GM12878 (cell line): ENCODE results near the gene TBCD. TPM values are rescaled to one million over a fixed set of nuclear protein-coding genes. Genes with fewer than 3 reads are reported as not detected.

ENCODE experiments used
- ATAC-seq: fragments of 200-7000 bp; cut with Tn5 transposase; 3 replicates; pipeline ENCODE4 v1.9.1; 2020; ENCODE audit warnings: mild to moderate bottlenecking, moderate library complexity
- BruUV-seq: library from RNA; stranded (reverse); fragments of 400-500 nt; replicated peaks from 2 replicates; lab custom pipeline; 2021; lab: Mats Ljungman, UMichigan
- CTCF ChIA-PET: fragments of 300-600 bp; sonication (Branson Sonifier 250); formaldehyde crosslinking; extraction: SDS; loops from one replicate; lab custom pipeline; 2021; ENCODE audit warnings: inconsistent platforms; lab: Yijun Ruan, JAX
- POLR2A ChIA-PET: fragments of 350-600 bp; formaldehyde crosslinking; extraction: SDS; loops from one replicate; lab custom pipeline; 2021; ENCODE audit warnings: inconsistent platforms; lab: Charles Lee
- RAD21 ChIA-PET: fragments of 300-600 bp; sonication (Branson Sonifier 250); formaldehyde crosslinking; loops from one replicate; lab custom pipeline; 2023; ENCODE audit warnings: antibody characterized with exemption; ENCODE audit not compliant: unreplicated experiment; lab: Charles Lee
- SMC1A ChIA-PET: fragments of 300-600 bp; sonication (Branson Sonifier 250); formaldehyde crosslinking; loops from one replicate; lab custom pipeline; 2023; ENCODE audit not compliant: unreplicated experiment, uncharacterized antibody; lab: Charles Lee
- DNase-seq: peaks from one replicate; pipeline ENCODE4 v3.0.0-alpha.2; 2011; ENCODE audit warnings: low read depth, low spot score
- FAIRE-seq: peaks from 3 replicates; lab custom pipeline; 2011; peaks lifted over from hg19 to GRCh38; lab: Jason Lieb, UNC
- H2AFZ ChIP-seq: 2 replicates; pipeline ENCODE4 v1.6.0; 2011; ENCODE audit warnings: low read depth, low read length, control low read depth; ENCODE audit not compliant: control insufficient read depth
- H3K27ac ChIP-seq: 2 replicates; pipeline ENCODE4 v1.5.1; 2011; ENCODE audit warnings: control low read depth; ENCODE audit not compliant: control insufficient read depth, insufficient read depth
- H3K27me3 ChIP-seq, 2 experiments: replicated peaks in 1 of 2; 2 replicates each; pipeline versions ENCODE4 v1.6.0 to v1.6.1; 2011; ENCODE audit warnings: low read length in 1 of 2; ENCODE audit not compliant: control insufficient read depth in 2 of 2, insufficient read depth in 2 of 2
- H3K36me3 ChIP-seq, 2 experiments: 2 replicates each; pipeline ENCODE4 v1.5.1; 2011; ENCODE audit warnings: low read length in 1 of 2; ENCODE audit not compliant: control insufficient read depth in 2 of 2, insufficient read depth in 2 of 2
- H3K4me1 ChIP-seq: 2 replicates; pipeline ENCODE4 v1.6.1; 2011; ENCODE audit warnings: mild to moderate bottlenecking, low read length, moderate library complexity, mixed read lengths; ENCODE audit not compliant: control insufficient read depth, insufficient read depth
- H3K4me2 ChIP-seq: 2 replicates; pipeline ENCODE4 v1.6.0; 2011; ENCODE audit warnings: control low read depth; ENCODE audit not compliant: control insufficient read depth, insufficient read depth
- H3K4me3 ChIP-seq: fragments of 200-600 bp; sonication (generic); 2 replicates; pipeline ENCODE4 v1.5.1; 2016
- H3K79me2 ChIP-seq: 2 replicates; pipeline ENCODE4 v1.6.0; 2011; ENCODE audit warnings: low read length; ENCODE audit not compliant: control insufficient read depth, insufficient read depth
- H3K9ac ChIP-seq: 2 replicates; pipeline ENCODE4 v1.8.0; 2011; ENCODE audit warnings: low read length, control low read depth, mixed read lengths; ENCODE audit not compliant: control insufficient read depth, insufficient read depth
- H3K9me3 ChIP-seq: replicated peaks from 3 replicates; pipeline ENCODE4 v1.5.1; 2011; ENCODE audit warnings: mild to moderate bottlenecking, low read length; ENCODE audit not compliant: control insufficient read depth, insufficient read depth
- H4K20me1 ChIP-seq: 2 replicates; pipeline ENCODE4 v1.6.0; 2011; ENCODE audit not compliant: control insufficient read depth, insufficient read depth
- CHD4 ChIP-seq: fragments of 200-600 bp; sonication (generic); IDR thresholded peaks from 2 replicates; pipeline ENCODE4 v1.6.1; 2016; ENCODE audit warnings: mild to moderate bottlenecking
- FOS ChIP-seq: IDR thresholded peaks from 3 replicates; pipeline ENCODE4 v1.6.1; 2011; ENCODE audit warnings: borderline replicate concordance; ENCODE audit not compliant: insufficient read length; ENCODE audit errors: extremely low read depth
- IRF4 ChIP-seq: IDR thresholded peaks from 2 replicates; pipeline ENCODE4 v1.6.1; 2011; ENCODE audit warnings: low read depth, low read length
- KAT2A ChIP-seq: conservative IDR thresholded peaks from 2 replicates; pipeline ENCODE4 v1.6.1; 2011; ENCODE audit warnings: low read depth, low read length; ENCODE audit not compliant: control insufficient read depth
- NFXL1 ChIP-seq: fragments of 450-650 bp; IDR thresholded peaks from 2 replicates; pipeline ENCODE4 v1.6.1; 2017; ENCODE audit warnings: antibody characterized with exemption, mild to moderate bottlenecking, borderline replicate concordance
- RAD21 ChIP-seq: IDR thresholded peaks from 2 replicates; pipeline ENCODE4 v1.6.1; 2011; ENCODE audit warnings: mild to moderate bottlenecking, low read depth, low read length, moderate library complexity; ENCODE audit not compliant: insufficient read depth
- SRF ChIP-seq, 2 experiments: IDR thresholded peaks; 2 replicates each; pipeline ENCODE4 v1.6.1; 2011; ENCODE audit warnings: low read depth in 2 of 2, low read length in 2 of 2, mild to moderate bottlenecking in 1 of 2, moderate library complexity in 1 of 2
- TBL1XR1 ChIP-seq: IDR thresholded peaks from 2 replicates; pipeline ENCODE4 v1.6.1; 2012; ENCODE audit warnings: low read depth, low read length, improper control_type of control experiment
- ZNF217 ChIP-seq: fragments of 450-650 bp; IDR thresholded peaks from 2 replicates; pipeline ENCODE4 v1.6.1; 2017; ENCODE audit warnings: antibody characterized with exemption, mild to moderate bottlenecking
- WGBS: methylation state at CpG from one replicate; pipeline ENCODE4 v1.1.6; 2016; ENCODE audit warnings: low lambda C conversion rate; ENCODE audit not compliant: insufficient replicate concordance, insufficient coverage; ENCODE audit errors: missing lambda C conversion rate; 5-methylcytosine and 5-hydroxymethylcytosine counted together
- in situ Hi-C: fragments of 300-500 bp; cut with MboI; formaldehyde crosslinking; loops from 9 replicates; pipeline ENCODE4 v1.14.3; 2018; ENCODE audit warnings: mixed read lengths
- intact Hi-C: fragments of 100-400 bp; cut with micrococcal nuclease; formaldehyde crosslinking; loops from one replicate; pipeline ENCODE4 v1.14.2; 2022; ENCODE audit not compliant: unreplicated experiment
- polyA plus RNA-seq, 11 experiments: library from polyadenylated mRNA; depleted of rRNA in 4 of 11; unstranded in 6 of 11; stranded (reverse) in 5 of 11; fragments of >200 nt; fragmentation: Nextera tagmentation in 4 of 11; fragmentation: Illumina TruSeq in 1 of 11; extraction: Ambion mirVana in 4 of 11; extraction: Trizol in 1 of 11; gene quantifications; 1 replicate in 1 of 11; 2 replicates in 10 of 11; pipeline versions ENCODE4 v1.2.1 to v1.2.3, GENCODE V29; 2011 to 2016; ENCODE audit warnings: inconsistent platforms in 2 of 11, missing spikeins in 2 of 11, low read depth in 1 of 11
- total RNA-seq, 4 experiments: library from RNA; depleted of rRNA in 3 of 4; stranded (reverse); fragments of >200 nt in 3 of 4; fragmentation: Illumina TruSeq in 1 of 4; extraction: Trizol in 1 of 4; gene quantifications; 2 replicates each; pipeline versions ENCODE4 v1.2.1 to v1.2.3, GENCODE V29; 2013 to 2021
- TF ChIP-seq, protein P1 (sequence below): IDR thresholded peaks from 2 replicates; pipeline ENCODE4 v1.6.1; 2011; ENCODE audit warnings: low read depth, low read length, improper control_type of control experiment, borderline replicate concordance
- TF ChIP-seq, protein P2 (sequence below): IDR thresholded peaks from 2 replicates; pipeline ENCODE4 v1.6.1; 2011; ENCODE audit warnings: borderline replicate concordance, low read depth, mild to moderate bottlenecking, moderate library complexity, low read length; ENCODE audit not compliant: insufficient read depth, poor library complexity, severe bottlenecking
- TF ChIP-seq, protein P3 (sequence below): fragments of 450-650 bp; IDR thresholded peaks from 2 replicates; pipeline ENCODE4 v1.6.1; 2018; ENCODE audit warnings: borderline replicate concordance, mild to moderate bottlenecking; ENCODE audit not compliant: partially characterized antibody

TBCD gene
- total and polyA plus RNA-seq, 10 of the 15 experiments (the other 5 are each of a cell fraction or from before 2014, with no cell fraction given) = 10.3 to 114 (median 52.4) TPM

DNA sequence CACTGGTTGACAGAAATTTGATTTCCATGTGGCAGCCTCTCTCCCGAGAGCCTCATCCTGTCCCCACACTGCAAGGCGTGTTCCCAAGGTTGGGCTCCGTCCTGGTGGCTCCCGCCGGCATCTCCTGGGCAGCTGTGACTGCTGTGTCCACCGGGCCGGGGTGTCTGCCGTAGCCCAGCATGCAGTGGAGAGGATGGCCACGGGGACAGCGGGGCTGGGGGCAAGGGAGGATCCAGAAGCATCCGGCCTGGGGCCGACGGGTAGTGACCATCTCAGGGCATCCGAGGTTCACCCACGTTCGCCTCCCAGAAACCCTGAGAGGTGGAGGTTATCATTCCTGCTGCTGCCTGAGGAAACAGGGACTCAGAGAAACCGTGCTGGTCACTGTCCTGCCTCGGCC, 46.1 kb upstream of the TBCD start:
- ATAC-seq (no peak), DNase-seq (no peak), FAIRE-seq (no peak)
- in situ Hi-C loops = no loop called here
- no peak overlapping the region for H3K4me2 ChIP-seq
- BruUV-seq = no TSS peak
- POLR2A ChIA-PET = interaction anchor here (1.3 kb wide), 1 partner anchor 11 kb away, joined by 3 read pairs; the partner anchor contains the start of gene FN3KRP
- H4K20me1 ChIP-seq = no peaks in the 10 kb centered on the region
- no peak overlapping the region for H2AFZ ChIP-seq
- SMC1A ChIA-PET = no interaction called here
- no peak overlapping the region for H3K4me3 ChIP-seq
- TF ChIP-seq, protein P1, sequence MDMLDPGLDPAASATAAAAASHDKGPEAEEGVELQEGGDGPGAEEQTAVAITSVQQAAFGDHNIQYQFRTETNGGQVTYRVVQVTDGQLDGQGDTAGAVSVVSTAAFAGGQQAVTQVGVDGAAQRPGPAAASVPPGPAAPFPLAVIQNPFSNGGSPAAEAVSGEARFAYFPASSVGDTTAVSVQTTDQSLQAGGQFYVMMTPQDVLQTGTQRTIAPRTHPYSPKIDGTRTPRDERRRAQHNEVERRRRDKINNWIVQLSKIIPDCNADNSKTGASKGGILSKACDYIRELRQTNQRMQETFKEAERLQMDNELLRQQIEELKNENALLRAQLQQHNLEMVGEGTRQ = no peak
- CTCF ChIA-PET = no interaction called here
- H3K27ac ChIP-seq = no peak overlapping the region
- H3K4me1 ChIP-seq = peaks cover 10% of the 10 kb centered on the region
- RAD21 ChIA-PET = no interaction called here
- H3K9me3 ChIP-seq = no peaks in the 10 kb centered on the region
- no peaks in the 10 kb centered on the region for H3K79me2 ChIP-seq
- intact Hi-C loops = no loop called here
- WGBS = 69% methylated on average over 18 of the region's 18 CpGs
- no peaks in the 10 kb centered on the region for H3K27me3 ChIP-seq
- H3K9ac ChIP-seq = no peak overlapping the region
- no peaks in the 10 kb centered on the region for H3K36me3 ChIP-seq

DNA sequence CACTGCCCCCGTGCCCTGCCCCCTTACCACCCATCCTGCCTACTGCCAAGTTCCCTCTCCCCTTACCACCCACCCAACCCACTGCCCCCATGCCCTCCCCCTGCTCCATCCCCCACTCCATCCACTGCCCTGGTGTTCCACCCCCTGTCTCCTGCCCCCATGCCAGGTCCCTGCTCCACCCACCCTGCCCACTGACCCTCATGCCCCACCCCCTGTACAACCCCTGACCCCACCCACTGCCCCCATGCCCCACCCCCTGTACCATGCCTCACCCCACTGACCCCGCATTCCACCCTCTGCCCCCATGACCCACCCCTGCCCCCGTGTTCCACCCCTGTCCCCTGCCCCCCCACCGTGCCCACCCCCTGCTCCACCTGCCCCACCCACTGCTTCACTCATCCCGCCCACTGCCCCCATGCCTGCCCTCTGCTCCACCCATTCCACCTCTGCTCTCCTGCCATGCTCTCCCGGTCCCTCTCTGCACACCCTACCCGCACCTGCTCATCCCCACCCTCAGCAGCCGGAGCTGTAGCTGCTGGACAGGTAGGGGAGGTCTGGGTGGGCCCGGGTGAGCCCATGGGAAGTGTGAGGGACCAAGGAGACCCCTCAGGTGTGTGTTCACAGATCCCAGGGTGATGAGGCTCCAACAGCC, 42.7 kb upstream of the TBCD start:
- ATAC-seq (peak; percentile 29), FAIRE-seq (no peak), DNase-seq (no peak)
- Histone ChIP-seq H3K27me3 (no peaks in the 10 kb centered on the region), H3K9ac (no peak overlapping the region), H3K36me3 (no peaks in the 10 kb centered on the region), H3K9me3 (no peaks in the 10 kb centered on the region), H3K4me2 (no peak overlapping the region), H3K4me3 (no peak overlapping the region), H3K79me2 (no peaks in the 10 kb centered on the region), H3K4me1 (peaks cover 10% of the 10 kb centered on the region), H4K20me1 (no peaks in the 10 kb centered on the region), H2AFZ (no peak overlapping the region; the same call in 1 of the 2 replicates), H3K27ac (no peak overlapping the region)
- POLR2A ChIA-PET = no interaction called here
- in situ Hi-C loops = no loop called here
- intact Hi-C loops = no loop called here
- CTCF ChIA-PET = no interaction called here
- 58% methylated on average over 4 of the region's 9 CpGs for WGBS
- BruUV-seq = no TSS peak
- RAD21 ChIA-PET = no interaction called here
- SMC1A ChIA-PET = interaction anchor here (0.6 kb wide), 1 partner anchor 11 kb away, joined by 3 read pairs; no protein-coding TSS in a partner anchor
- TF ChIP-seq ZNF217 (no peak), FOS (no peak), TBL1XR1 (no peak), SRF (IDR thresholded peaks at IDR 0.05; ENCODE audit: low read depth in 2 of 2, low read length in 2 of 2) (no peak), KAT2A (no peak), CHD4 (no peak), IRF4 (no peak), NFXL1 (no peak), RAD21 (no peak)
- TF ChIP-seq, protein P2, sequence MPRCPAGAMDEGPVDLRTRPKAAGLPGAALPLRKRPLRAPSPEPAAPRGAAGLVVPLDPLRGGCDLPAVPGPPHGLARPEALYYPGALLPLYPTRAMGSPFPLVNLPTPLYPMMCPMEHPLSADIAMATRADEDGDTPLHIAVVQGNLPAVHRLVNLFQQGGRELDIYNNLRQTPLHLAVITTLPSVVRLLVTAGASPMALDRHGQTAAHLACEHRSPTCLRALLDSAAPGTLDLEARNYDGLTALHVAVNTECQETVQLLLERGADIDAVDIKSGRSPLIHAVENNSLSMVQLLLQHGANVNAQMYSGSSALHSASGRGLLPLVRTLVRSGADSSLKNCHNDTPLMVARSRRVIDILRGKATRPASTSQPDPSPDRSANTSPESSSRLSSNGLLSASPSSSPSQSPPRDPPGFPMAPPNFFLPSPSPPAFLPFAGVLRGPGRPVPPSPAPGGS = no peak
- TF ChIP-seq, protein P3, sequence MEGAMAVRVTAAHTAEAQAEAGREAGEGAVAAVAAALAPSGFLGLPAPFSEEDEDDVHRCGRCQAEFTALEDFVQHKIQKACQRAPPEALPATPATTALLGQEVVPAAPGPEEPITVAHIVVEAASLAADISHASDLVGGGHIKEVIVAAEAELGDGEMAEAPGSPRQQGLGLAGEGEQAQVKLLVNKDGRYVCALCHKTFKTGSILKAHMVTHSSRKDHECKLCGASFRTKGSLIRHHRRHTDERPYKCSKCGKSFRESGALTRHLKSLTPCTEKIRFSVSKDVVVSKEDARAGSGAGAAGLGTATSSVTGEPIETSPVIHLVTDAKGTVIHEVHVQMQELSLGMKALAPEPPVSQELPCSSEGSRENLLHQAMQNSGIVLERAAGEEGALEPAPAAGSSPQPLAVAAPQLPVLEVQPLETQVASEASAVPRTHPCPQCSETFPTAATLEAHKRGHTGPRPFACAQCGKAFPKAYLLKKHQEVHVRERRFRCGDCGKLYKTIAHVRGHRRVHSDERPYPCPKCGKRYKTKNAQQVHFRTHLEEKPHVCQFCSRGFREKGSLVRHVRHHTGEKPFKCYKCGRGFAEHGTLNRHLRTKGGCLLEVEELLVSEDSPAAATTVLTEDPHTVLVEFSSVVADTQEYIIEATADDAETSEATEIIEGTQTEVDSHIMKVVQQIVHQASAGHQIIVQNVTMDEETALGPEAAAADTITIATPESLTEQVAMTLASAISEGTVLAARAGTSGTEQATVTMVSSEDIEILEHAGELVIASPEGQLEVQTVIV = no peak
